Stomach smooth muscle (tissue), 2 donors: Measurements from ENCODE around the gene SHANK3.

Source experiments
- H3K27ac ChIP-seq: one replicate; pipeline ENCODE4 v1.7.0; 2013; ENCODE audit warnings: mild to moderate bottlenecking, low read length, inconsistent platforms
- H3K27me3 ChIP-seq, 2 donors: one replicate each; pipeline ENCODE4 v1.7.0; 2013; ENCODE audit warnings: low read length in 2 of 2; ENCODE audit not compliant: insufficient read depth in 2 of 2, control insufficient read depth in 1 of 2
- H3K36me3 ChIP-seq, 2 donors: one replicate each; pipeline ENCODE4 v1.7.0; 2013; ENCODE audit warnings: low read length in 2 of 2; ENCODE audit not compliant: control insufficient read depth in 2 of 2, insufficient read depth in 2 of 2
- H3K4me1 ChIP-seq: one replicate; pipeline ENCODE4 v1.7.0; 2013; ENCODE audit warnings: low read length; ENCODE audit not compliant: control insufficient read depth, insufficient read depth
- H3K4me3 ChIP-seq, 2 donors: one replicate each; pipeline ENCODE4 v1.7.0; 2013; ENCODE audit warnings: low read length in 2 of 2
- H3K9ac ChIP-seq, 2 donors: one replicate each; pipeline ENCODE4 v1.7.0; 2013; ENCODE audit warnings: low read length in 2 of 2, mild to moderate bottlenecking in 1 of 2
- H3K9me3 ChIP-seq, 2 donors: one replicate each; pipeline ENCODE4 v1.7.0; 2013; ENCODE audit warnings: low read length in 2 of 2; ENCODE audit not compliant: control insufficient read depth in 2 of 2
- donor health status: healthy.
- donor health status: Pancreatic carcinoma.

The SHANK3 gene

DNA sequence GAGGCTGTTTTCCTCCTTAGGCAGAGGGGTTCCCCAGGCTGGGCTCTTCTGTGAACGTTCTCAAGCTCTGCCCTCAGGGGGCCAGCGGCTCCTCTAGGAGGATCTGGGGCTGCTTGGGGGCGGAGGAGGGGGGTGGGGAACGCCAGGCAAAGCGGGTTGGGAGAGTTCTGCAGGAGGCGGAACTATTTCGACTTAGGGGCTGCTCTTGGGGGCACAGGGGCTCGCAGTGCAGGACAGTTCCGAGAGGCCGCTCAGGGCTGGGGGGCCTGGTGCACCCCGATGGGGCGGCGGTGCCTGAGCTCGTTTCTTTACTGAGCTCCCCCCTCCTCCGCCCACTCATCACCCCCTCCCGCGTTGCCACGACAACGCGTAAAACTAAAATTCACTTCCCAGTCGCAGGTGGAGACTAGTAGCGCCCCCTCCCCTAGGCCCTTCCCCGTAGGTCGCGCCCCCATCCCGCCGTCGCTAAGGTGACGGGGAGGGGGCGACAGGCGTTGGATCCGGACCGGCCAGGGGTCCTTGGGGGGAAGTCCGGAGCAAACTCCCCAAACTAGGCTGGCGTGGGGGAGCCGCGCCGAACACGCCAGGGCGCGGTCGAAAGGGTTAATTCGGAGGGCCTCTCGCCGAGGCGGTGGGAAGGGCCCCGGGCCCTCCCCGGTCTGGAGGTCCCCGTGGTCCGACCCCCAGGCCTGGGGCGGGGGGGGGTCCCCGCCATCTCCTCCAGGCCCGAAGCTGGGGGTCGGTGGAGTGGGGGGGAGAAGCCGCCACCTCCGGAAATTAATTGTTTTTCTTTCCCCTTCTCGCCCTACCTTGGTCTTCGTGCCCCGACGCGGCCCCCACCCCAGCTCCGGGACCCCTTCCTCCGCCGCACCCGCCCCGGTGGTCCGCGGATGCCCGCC is 857 bp downstream of the SHANK3 start:
- H3K4me1 ChIP-seq = peaks cover 10% of the 10 kb centered on the region
- no peaks in the 10 kb centered on the region for H3K36me3 ChIP-seq
- H3K9me3 ChIP-seq = no peaks in the 10 kb centered on the region
- H3K27me3 ChIP-seq = peaks cover 26 to 33% of the 10 kb centered on the region in 2 donors
- peak overlapping the region in 1 of 2 donors; percentile 55 for H3K4me3 ChIP-seq
- no peak overlapping the region for H3K27ac ChIP-seq
- H3K9ac ChIP-seq = no peak overlapping the region

DNA sequence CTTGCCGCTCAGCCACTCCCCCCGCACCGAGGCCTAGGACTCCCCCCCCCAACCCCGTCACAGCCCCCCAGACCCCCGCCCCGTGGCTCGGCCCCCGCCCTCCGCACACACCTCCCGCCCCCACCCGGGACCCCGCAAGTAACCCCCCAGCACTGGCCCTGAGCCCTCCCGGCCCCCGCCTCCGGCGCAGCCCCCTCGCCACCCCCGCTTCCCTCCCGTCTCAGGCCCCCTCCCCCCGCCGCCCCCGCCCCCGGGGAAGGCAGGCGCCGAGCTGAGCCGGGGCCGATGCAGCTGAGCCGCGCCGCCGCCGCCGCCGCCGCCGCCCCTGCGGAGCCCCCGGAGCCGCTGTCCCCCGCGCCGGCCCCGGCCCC is 1.5 kb downstream of the SHANK3 start:
- H3K27me3 ChIP-seq = peaks cover 26 to 33% of the 10 kb centered on the region in 2 donors
- H3K4me3 ChIP-seq = no peak overlapping the region

DNA sequence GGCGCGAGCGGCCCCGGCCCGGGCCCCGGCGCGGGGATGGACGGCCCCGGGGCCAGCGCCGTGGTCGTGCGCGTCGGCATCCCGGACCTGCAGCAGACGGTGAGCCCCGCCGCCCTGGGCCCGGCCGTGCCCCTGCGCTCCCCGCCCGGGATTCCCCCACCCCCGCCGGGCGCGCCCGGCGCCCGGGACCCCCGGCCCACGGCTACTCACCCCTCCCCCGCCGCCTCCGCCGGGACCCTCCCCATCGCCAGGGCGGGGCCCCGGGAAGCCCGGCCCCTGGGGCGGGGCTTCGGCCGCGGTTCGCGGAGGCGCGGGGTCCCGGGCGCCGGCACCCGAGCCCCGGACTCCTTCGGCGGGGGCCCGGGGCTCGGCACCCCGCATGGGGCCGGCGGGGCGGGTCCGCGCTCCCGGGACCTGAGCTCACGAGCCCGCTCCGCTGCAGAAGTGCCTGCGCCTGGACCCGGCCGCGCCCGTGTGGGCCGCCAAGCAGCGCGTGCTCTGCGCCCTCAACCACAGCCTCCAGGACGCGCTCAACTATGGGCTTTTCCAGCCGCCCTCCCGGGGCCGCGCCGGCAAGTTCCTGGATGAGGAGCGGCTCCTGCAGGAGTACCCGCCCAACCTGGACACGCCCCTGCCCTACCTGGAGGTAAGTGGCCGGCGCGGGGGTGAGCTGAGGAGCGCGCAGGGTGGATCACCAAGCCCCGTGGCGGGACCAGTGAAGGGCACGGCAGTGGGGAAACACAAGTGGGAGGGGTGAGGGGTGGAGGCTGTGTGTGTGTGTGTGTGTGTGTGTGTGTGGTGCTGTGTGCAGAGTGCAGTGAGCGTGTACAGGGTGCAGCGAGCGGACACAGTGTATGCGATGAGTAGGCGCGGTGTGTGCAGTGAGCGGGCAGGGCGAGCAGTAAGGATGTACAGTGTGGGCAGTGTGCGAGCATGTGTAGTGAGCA is 2.3 kb downstream of the SHANK3 start:
- no peaks in the 10 kb centered on the region for H3K9me3 ChIP-seq
- H3K27ac ChIP-seq = no peak overlapping the region
- H3K9ac ChIP-seq = no peak overlapping the region
- peaks cover 10% of the 10 kb centered on the region for H3K4me1 ChIP-seq
- peaks cover 26 to 33% of the 10 kb centered on the region in 2 donors for H3K27me3 ChIP-seq
- peak overlapping the region in 1 of 2 donors; percentile 61 for H3K4me3 ChIP-seq
- no peaks in the 10 kb centered on the region for H3K36me3 ChIP-seq

More for the DNA sequence above, 1.5 kb downstream of the SHANK3 start:
- H3K4me1 ChIP-seq = peaks cover 10% of the 10 kb centered on the region
- no peaks in the 10 kb centered on the region for H3K9me3 ChIP-seq
- no peak overlapping the region for H3K27ac ChIP-seq
- H3K9ac ChIP-seq = no peak overlapping the region
- H3K36me3 ChIP-seq = no peaks in the 10 kb centered on the region

DNA sequence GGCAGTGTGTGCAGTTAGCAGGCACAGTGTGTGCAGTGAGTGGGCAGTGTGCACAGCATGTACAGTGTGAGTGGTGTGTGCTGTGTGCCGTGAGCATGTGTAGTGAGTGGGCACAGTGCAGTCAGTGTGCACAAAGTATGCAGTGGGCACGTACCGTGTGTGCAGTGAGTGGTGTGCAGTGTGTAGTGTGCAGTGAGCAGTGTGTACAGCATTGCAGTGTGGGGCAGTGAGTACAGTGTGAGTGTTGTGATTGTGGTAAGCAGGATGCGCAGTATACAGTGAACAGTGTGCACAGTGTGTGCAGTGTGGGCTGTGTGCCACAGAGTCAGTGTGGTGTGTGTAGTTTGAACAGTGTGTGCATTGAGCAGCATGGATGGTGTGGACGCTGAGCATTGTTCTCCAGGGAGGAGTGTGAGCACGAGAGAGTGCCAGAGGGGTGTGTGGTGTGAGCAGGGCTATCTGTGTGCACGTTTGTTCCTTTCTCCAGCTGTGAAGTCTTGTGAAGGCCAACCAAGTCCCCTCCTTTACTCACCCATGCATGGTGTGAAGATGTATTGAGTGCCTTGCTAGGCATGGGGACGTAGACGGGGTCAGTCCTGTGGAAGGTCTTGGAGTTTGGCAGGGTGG is 3.0 kb downstream of the SHANK3 start:
- Histone ChIP-seq H3K27me3 (peaks cover 26 to 33% of the 10 kb centered on the region in 2 donors), H3K27ac (no peak overlapping the region), H3K36me3 (no peaks in the 10 kb centered on the region), H3K9me3 (no peaks in the 10 kb centered on the region), H3K4me3 (peak overlapping the region in 1 of 2 donors; percentile 61), H3K4me1 (peaks cover 10% of the 10 kb centered on the region), H3K9ac (no peak overlapping the region)

DNA sequence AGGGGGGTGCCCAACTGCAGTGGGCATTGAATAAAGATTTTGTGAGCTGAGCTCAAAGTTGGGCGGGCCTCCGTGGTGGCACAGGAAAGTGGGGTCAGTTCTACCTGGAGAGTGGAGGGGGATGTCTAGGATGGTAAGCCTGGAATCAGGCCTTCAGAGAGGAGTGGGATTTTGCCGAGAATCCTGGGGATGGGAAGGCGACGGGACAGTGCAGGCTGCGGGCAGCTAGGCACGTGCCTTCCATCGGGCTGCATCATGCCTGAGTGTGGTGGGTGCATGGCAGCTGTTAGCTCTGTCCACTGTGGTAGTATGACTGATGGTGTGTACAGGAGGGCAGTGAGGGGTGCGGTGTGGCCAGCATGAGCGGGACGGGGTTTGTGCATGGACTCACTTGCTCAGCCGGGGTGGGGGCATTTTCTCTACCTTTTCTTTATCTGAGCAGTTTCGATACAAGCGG is 3.6 kb downstream of the SHANK3 start:
- no peaks in the 10 kb centered on the region for H3K9me3 ChIP-seq
- peaks cover 10% of the 10 kb centered on the region for H3K4me1 ChIP-seq
- H3K27me3 ChIP-seq = peaks cover 26 to 32% of the 10 kb centered on the region in 2 donors
- H3K27ac ChIP-seq = no peak overlapping the region
- no peaks in the 10 kb centered on the region for H3K36me3 ChIP-seq
- no peak overlapping the region for H3K9ac ChIP-seq
- H3K4me3 ChIP-seq = peak overlapping the region in 1 of 2 donors; percentile 61

- Histone ChIP-seq H3K4me1 (peaks cover 10% of the 10 kb centered on the region), H3K4me3 (peak overlapping the region in 1 of 2 donors; percentile 29), H3K27ac (no peak overlapping the region), H3K36me3 (no peaks in the 10 kb centered on the region), H3K9ac (no peak overlapping the region), H3K9me3 (no peaks in the 10 kb centered on the region), H3K27me3 (peaks cover 26 to 27% of the 10 kb centered on the region in 2 donors)
These were observed 4.3 kb downstream of the SHANK3 start for GRCh38 chr22:50676661-50677492.

DNA sequence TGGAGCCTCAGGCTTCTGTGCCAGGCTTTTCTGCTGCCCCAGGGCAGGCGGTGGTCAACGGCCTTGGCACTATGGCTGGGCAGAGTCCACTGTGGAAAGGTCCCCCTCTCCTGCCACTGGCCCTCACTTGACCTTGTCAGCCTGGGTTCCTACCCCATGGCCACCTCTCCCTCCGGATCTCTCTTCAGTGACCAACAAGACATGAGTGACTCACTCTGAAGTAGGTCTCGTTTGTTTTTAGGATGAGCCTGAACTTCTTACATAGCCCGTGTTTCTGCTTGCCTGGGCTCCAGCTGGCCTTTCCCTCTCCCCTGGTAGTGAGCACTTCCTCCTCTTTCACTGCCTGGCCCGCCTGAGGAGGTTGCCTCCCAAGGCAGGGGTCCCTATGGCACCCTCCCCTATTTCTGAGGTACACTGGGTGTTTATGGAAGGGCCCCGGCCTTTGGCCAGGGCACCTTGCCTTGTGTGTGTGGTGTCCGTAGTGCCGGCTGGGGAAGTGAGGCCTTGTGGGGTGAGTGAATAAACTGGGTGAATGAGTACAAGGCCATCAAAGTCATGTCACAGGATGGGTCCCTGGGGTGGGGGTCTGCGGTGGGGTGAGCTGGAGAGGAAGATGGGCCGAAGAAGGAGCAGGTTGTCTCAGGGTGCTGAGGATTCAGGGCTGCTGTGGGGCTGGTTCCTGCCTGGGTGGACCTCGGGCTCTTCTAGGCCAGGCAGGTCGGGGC is 5.0 kb downstream of the SHANK3 start:
- Histone ChIP-seq H3K27ac (no peak overlapping the region), H3K4me3 (no peak overlapping the region), H3K36me3 (no peaks in the 10 kb centered on the region), H3K9me3 (no peaks in the 10 kb centered on the region), H3K4me1 (peaks cover 10% of the 10 kb centered on the region), H3K27me3 (peaks cover 24% of the 10 kb centered on the region in 2 donors), H3K9ac (no peak overlapping the region)

DNA sequence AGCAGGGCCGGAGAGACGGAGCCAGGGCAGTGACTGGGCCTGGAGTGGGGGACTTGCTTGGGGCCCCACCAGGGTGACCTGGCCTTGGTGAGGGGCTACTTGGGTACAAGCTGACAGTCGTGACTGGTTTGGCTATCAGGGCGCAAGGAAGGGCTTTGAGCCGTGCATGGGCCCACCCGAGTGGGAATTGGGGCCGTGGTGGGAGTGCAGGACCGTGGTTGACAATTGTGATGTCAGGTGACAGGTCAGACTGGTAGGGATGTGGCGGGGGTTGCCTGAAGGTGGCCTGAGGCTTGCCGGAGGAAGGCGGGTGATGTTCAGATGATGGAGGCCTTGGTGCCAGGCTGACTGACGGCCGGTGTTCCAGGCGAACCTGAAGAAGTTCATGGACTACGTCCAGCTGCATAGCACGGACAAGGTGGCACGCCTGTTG is 5.6 kb downstream of the SHANK3 start:
- Histone ChIP-seq H3K9me3 (no peaks in the 10 kb centered on the region), H3K27me3 (peaks cover 19% of the 10 kb centered on the region in 2 donors), H3K4me1 (peaks cover 10% of the 10 kb centered on the region), H3K9ac (no peak overlapping the region), H3K27ac (no peak overlapping the region), H3K4me3 (no peak overlapping the region), H3K36me3 (no peaks in the 10 kb centered on the region)

- Histone ChIP-seq H3K4me1 (peaks cover 7% of the 10 kb centered on the region), H3K27ac (no peak overlapping the region), H3K36me3 (no peaks in the 10 kb centered on the region), H3K9ac (no peak overlapping the region), H3K4me3 (no peak overlapping the region), H3K9me3 (no peaks in the 10 kb centered on the region), H3K27me3 (peaks cover 12 to 19% of the 10 kb centered on the region in 2 donors)
These were observed 6.3 kb downstream of the SHANK3 start for GRCh38 chr22:50678651-50679521.
